ENCODE measurements around the gene SEZ6L. TPM values are rescaled to one million over a fixed set of nuclear protein-coding genes. Genes with fewer than 3 reads are reported as not detected.

The SEZ6L gene
- total and polyA plus RNA-seq, 10 of the 15 experiments (the other 5 are each of a cell fraction or from before 2014, with no cell fraction given): not detected

GRCh38 chr22:26213826-26214225 lies 44.6 kb downstream of the SEZ6L start:
- H3K9ac ChIP-seq (ENCODE audit: control insufficient read depth, insufficient read depth, low read length): no peak overlapping the region
- in situ Hi-C loops (cut with MboI) (no loop called here), intact Hi-C loops (cut with micrococcal nuclease; ENCODE audit: unreplicated experiment) (no loop called here)
- H3K9me3 ChIP-seq (replicated peaks; ENCODE audit: control insufficient read depth, insufficient read depth, low read length): no peaks in the 10 kb centered on the region
- ChIA-PET POLR2A (no interaction called here), SMC1A (ENCODE audit: uncharacterized antibody, unreplicated experiment) (interaction anchor here (1.0 to 1.1 kb wide), 2 partner anchors 10 to 12 kb away, joined by 3 to 4 read pairs; no protein-coding TSS in a partner anchor), RAD21 (ENCODE audit: unreplicated experiment) (no interaction called here), CTCF (interaction anchor here (1.0 kb wide), 1 partner anchor 9 kb away, joined by 3 read pairs; no protein-coding TSS in a partner anchor)
- no peak overlapping the region for H2AFZ ChIP-seq (ENCODE audit: control insufficient read depth, low read depth, low read length)
- no peak overlapping the region for H3K27ac ChIP-seq (ENCODE audit: control insufficient read depth, insufficient read depth)
- FAIRE-seq: no peak
- no TSS peak for BruUV-seq (replicated peaks)
- no peak for DNase-seq (ENCODE audit: low read depth, low spot score)
- H3K4me3 ChIP-seq: no peak overlapping the region
- 0% methylated on average over 1 of the region's 1 CpG for WGBS (ENCODE audit: insufficient coverage, insufficient replicate concordance, low lambda C conversion rate, missing lambda C conversion rate)
- H3K4me2 ChIP-seq (ENCODE audit: control insufficient read depth, insufficient read depth): no peak overlapping the region
- ATAC-seq: no peak
- H3K79me2 ChIP-seq (ENCODE audit: control insufficient read depth, insufficient read depth, low read length): no peaks in the 10 kb centered on the region
- H3K27me3 ChIP-seq (replicated peaks in 1 of 2; ENCODE audit: control insufficient read depth in 2 of 2, insufficient read depth in 2 of 2, low read length in 1 of 2): no peaks in the 10 kb centered on the region; a peak in 1 of 4 replicates
- H3K36me3 ChIP-seq (ENCODE audit: control insufficient read depth in 2 of 2, insufficient read depth in 2 of 2, low read length in 1 of 2): no peaks in the 10 kb centered on the region
- no peaks in the 10 kb centered on the region for H3K4me1 ChIP-seq (ENCODE audit: control insufficient read depth, insufficient read depth, low read length)
- TF ChIP-seq TCF3 (IDR thresholded peaks at IDR 0.05; ENCODE audit: borderline replicate concordance, insufficient read depth, low read depth, low read length) (no peak), ZZZ3 (IDR thresholded peaks at IDR 0.05; ENCODE audit: control insufficient read depth, insufficient read length, low read depth) (no peak), RELA (IDR thresholded peaks at IDR 0.05; ENCODE audit: borderline replicate concordance, partially characterized antibody) (no peak), CHD1 (IDR thresholded peaks at IDR 0.05; ENCODE audit: low read depth, low read length) (no peak), IKZF1 (conservative IDR thresholded peaks at IDR 0.05) (no peak), E4F1 (IDR thresholded peaks at IDR 0.05; ENCODE audit: borderline replicate concordance, partially characterized antibody) (no peak), KLF5 (IDR thresholded peaks at IDR 0.05; ENCODE audit: partially characterized antibody) (no peak), JUNB (IDR thresholded peaks at IDR 0.05) (no peak), BRCA1 (IDR thresholded peaks at IDR 0.05; ENCODE audit: low read depth, low read length) (no peak), ZBED1 (IDR thresholded peaks at IDR 0.05; ENCODE audit: borderline replicate concordance) (no peak), ZSCAN29 (IDR thresholded peaks at IDR 0.05) (no peak), BACH1 (IDR thresholded peaks at IDR 0.05; ENCODE audit: borderline replicate concordance) (no peak), POLR2AphosphoS5 (IDR thresholded peaks at IDR 0.05; ENCODE audit: low read length) (no peak), LARP7 (IDR thresholded peaks at IDR 0.05) (no peak), STAT3 (IDR thresholded peaks at IDR 0.05; ENCODE audit: low read depth, low read length) (no peak), RCOR1 (conservative IDR thresholded peaks at IDR 0.05; ENCODE audit: low read depth, low read length) (no peak), HCFC1 (IDR thresholded peaks at IDR 0.05; ENCODE audit: low read length) (no peak), POLR2AphosphoS2 (IDR thresholded peaks at IDR 0.05; ENCODE audit: low read depth, low read length) (no peak), EZH2 (IDR thresholded peaks at IDR 0.05; ENCODE audit: borderline replicate concordance, control insufficient read depth, low read depth, low read length) (no peak)
- no peaks in the 10 kb centered on the region for H4K20me1 ChIP-seq (ENCODE audit: control insufficient read depth, insufficient read depth)
